CD4-positive, alpha-beta T cell (primary cell): ENCODE measurements around the gene PRKCA. TPM values are rescaled to one million over a fixed set of nuclear protein-coding genes. Genes with fewer than 3 reads are reported as not detected.

Experiments
- ATAC-seq: fragments of 200-7000 bp; cut with Tn5 transposase; one replicate; pipeline ENCODE4 v1.10.0; 2022; ENCODE audit warnings: mild to moderate bottlenecking; ENCODE audit not compliant: poor library complexity
- CTCF ChIA-PET: fragments of 350-600 bp; sonication (Branson Sonifier 250); formaldehyde crosslinking; loops from one replicate; lab custom pipeline; 2021; ENCODE audit warnings: antibody characterized with exemption, inconsistent platforms; lab: Charles Lee
- POLR2A ChIA-PET: fragments of 350-600 bp; sonication (Branson Sonifier 250); formaldehyde crosslinking; loops from one replicate; lab custom pipeline; 2021; ENCODE audit warnings: antibody characterized with exemption, inconsistent platforms; lab: Charles Lee
- DNase-seq, 14 experiments: peaks; one replicate each; pipeline ENCODE4 v3.0.0-alpha.2; 2013 to 2020; ENCODE audit warnings: mixed read lengths in 2 of 14
- H3K27ac ChIP-seq, 2 donors: one replicate each; pipeline versions ENCODE4 v1.5.1 to v1.7.0; 2013; ENCODE audit warnings: low read length in 2 of 2, low read depth in 1 of 2, mild to moderate bottlenecking in 1 of 2
- H3K27me3 ChIP-seq, 2 experiments: 1 replicate in 1 of 2; 2 replicates in 1 of 2; pipeline versions ENCODE4 v1.6.1 to v1.7.0; 2013; ENCODE audit warnings: low read length in 2 of 2, control low read depth in 1 of 2, mild to moderate bottlenecking in 1 of 2, moderate library complexity in 1 of 2; ENCODE audit not compliant: insufficient read depth in 2 of 2, control insufficient read depth in 1 of 2
- H3K36me3 ChIP-seq: one replicate; pipeline ENCODE4 v1.6.1; 2013; ENCODE audit warnings: low read length, control low read depth; ENCODE audit not compliant: insufficient read depth
- H3K4me1 ChIP-seq: one replicate; pipeline ENCODE4 v1.6.1; 2013; ENCODE audit warnings: low read length, control low read depth; ENCODE audit not compliant: insufficient read depth
- H3K4me3 ChIP-seq: one replicate; pipeline ENCODE4 v1.5.1; 2013; ENCODE audit warnings: mild to moderate bottlenecking, low read length, moderate library complexity
- H3K9me3 ChIP-seq, 2 experiments: 1 replicate in 1 of 2; 2 replicates in 1 of 2; pipeline versions ENCODE4 v1.6.1 to v1.7.0; 2013; ENCODE audit warnings: low read length in 2 of 2, mild to moderate bottlenecking in 2 of 2, control low read depth in 1 of 2, moderate library complexity in 1 of 2; ENCODE audit not compliant: control insufficient read depth in 1 of 2, insufficient read depth in 1 of 2
- H3K27ac Mint-ChIP-seq: one replicate; pipeline ENCODE4 v1.8.0; 2020; ENCODE audit warnings: mixed read lengths
- H3K27me3 Mint-ChIP-seq: one replicate; pipeline ENCODE4 v1.8.0; 2021; ENCODE audit warnings: mixed read lengths
- H3K36me3 Mint-ChIP-seq: one replicate; pipeline ENCODE4 v1.8.0; 2021; ENCODE audit warnings: low read depth, mixed read lengths
- H3K4me1 Mint-ChIP-seq: one replicate; pipeline ENCODE4 v1.8.0; 2021; ENCODE audit warnings: low read depth, mixed read lengths
- H3K4me3 Mint-ChIP-seq: one replicate; pipeline ENCODE4 v1.8.0; 2020; ENCODE audit warnings: mild to moderate bottlenecking, mixed read lengths
- H3K9me3 Mint-ChIP-seq: one replicate; pipeline ENCODE4 v1.8.0; 2020; ENCODE audit warnings: mixed read lengths
- intact Hi-C, 2 experiments: fragments of 100-400 bp; cut with DNase I in 1 of 2; cut with micrococcal nuclease in 1 of 2; formaldehyde crosslinking; loops; one replicate each; pipeline versions ENCODE4 v1.15.1 to v1.9.0; 2023 to 2025; cut with DNase I, micrococcal nuclease
- total RNA-seq, 174 experiments: library from RNA in 2 of 174; stranded (reverse) in 2 of 174; gene quantifications; one replicate each; pipeline ENCODE4 v1.2.3 and lab custom pipeline; 2021 to 2026
- TF ChIP-seq, protein P1 (sequence below): fragments of 200-600 bp; IDR thresholded peaks from one replicate; pipeline ENCODE4 v1.8.0; 2022; ENCODE audit warnings: antibody characterized with exemption, mild to moderate bottlenecking

PRKCA gene
- total RNA-seq, 2 experiments from 2014 or later: 84.8 to 88.6 TPM

DNA sequence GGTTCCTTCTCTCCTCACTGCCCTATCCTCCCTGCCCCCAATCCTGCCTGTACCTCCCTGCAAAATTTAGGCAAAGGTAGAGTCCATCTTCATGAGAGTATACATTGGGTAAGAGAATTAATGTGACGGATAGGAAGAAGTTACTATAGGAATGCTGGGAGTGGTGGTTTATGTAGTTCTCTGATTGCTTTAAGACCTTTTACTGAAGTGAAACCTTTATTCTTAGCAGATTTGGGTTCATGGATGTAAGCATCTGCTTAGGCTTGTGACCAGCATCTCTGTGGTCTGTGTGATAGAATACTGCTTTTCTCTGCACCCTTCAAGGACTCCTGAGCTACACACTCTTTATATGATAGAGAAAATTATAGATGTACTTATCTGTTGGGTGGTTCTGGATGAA is 127.3 kb downstream of the PRKCA start:
- Mint-ChIP-seq H3K36me3 (no peaks in the 10 kb centered on the region), H3K9me3 (no peaks in the 10 kb centered on the region), H3K4me1 (peaks cover 50% of the 10 kb centered on the region), H3K27me3 (no peaks in the 10 kb centered on the region), H3K4me3 (no peak overlapping the region), H3K27ac (no peak overlapping the region)
- intact Hi-C loops: loop anchor here (5.0 to 10.0 kb wide), 5 partner anchors 57 to 245 kb away; partner anchors contain the start of gene PRKCA (in 1 of the 2)
- H3K4me3 ChIP-seq: no peak overlapping the region
- ChIA-PET CTCF (no interaction called here), POLR2A (no interaction called here)
- H3K9me3 ChIP-seq: no peaks in the 10 kb centered on the region
- H3K4me1 ChIP-seq: peaks cover 45% of the 10 kb centered on the region
- TF ChIP-seq, protein P1, sequence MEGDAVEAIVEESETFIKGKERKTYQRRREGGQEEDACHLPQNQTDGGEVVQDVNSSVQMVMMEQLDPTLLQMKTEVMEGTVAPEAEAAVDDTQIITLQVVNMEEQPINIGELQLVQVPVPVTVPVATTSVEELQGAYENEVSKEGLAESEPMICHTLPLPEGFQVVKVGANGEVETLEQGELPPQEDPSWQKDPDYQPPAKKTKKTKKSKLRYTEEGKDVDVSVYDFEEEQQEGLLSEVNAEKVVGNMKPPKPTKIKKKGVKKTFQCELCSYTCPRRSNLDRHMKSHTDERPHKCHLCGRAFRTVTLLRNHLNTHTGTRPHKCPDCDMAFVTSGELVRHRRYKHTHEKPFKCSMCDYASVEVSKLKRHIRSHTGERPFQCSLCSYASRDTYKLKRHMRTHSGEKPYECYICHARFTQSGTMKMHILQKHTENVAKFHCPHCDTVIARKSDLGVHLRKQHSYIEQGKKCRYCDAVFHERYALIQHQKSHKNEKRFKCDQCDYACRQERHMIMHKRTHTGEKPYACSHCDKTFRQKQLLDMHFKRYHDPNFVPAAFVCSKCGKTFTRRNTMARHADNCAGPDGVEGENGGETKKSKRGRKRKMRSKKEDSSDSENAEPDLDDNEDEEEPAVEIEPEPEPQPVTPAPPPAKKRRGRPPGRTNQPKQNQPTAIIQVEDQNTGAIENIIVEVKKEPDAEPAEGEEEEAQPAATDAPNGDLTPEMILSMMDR: no peak
- H3K36me3 ChIP-seq: no peaks in the 10 kb centered on the region
- DNase-seq (no peak), ATAC-seq (no peak)
- H3K27me3 ChIP-seq: no peaks in the 10 kb centered on the region
- H3K27ac ChIP-seq: no peak overlapping the region

DNA sequence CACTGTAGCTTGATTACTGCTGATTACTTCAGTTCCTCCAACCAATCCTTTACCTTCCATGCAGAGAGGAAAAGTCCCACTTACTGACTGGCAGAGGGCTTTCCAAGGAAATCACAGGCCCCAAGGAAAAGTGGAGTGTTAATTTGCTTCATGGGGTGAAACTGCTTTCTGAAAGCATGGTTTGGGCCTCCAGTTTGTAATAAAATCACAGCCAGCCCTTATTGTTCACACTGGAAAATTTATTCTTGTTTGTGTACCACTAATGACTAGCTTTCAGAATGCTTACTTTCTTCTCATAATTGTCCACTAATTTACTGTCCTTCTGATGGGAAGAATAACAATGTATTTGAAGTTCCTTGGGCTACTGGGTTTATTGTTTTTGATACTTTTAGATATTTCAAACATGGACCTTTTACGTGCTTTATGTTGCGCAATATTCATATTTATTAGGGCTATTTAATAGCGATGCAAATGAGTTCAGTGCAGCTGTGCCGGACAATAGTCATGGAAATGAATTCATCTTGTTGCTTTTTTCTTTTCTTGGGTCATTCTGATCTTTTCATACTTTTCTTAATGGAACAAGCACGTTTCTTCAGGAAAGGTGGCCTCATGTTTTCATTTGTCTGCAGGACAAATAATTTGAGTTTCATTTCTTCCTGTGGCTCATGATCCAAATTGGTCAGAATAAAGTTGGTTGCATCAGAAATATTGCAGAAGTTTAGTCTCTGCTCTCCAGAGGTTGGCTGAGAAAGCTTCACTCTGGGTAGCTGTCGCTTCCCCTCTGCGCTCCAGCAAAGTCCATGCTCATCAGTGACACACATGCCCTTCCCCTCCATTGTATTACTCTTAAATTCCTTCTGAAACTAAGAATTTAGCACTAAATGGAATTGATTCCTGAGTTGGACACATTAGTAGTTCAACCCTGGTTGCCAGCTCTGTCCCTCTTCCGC is 128.7 kb downstream of the PRKCA start:
- no peaks in the 10 kb centered on the region for H3K36me3 Mint-ChIP-seq
- H3K27me3 Mint-ChIP-seq: no peaks in the 10 kb centered on the region
- Histone ChIP-seq H3K4me1 (peaks cover 45% of the 10 kb centered on the region), H3K36me3 (no peaks in the 10 kb centered on the region), H3K4me3 (no peak overlapping the region), H3K27ac (no peak overlapping the region), H3K27me3 (no peaks in the 10 kb centered on the region), H3K9me3 (no peaks in the 10 kb centered on the region)
- H3K4me3 Mint-ChIP-seq: no peak overlapping the region
- ChIA-PET POLR2A (no interaction called here), CTCF (no interaction called here)
- peak overlapping the region; percentile 6 for H3K27ac Mint-ChIP-seq
- peak in 2 of 14 experiments; percentile 38 to 51 for DNase-seq
- no peaks in the 10 kb centered on the region for H3K9me3 Mint-ChIP-seq
- no peak for ATAC-seq
- intact Hi-C loops: loop anchor here in 1 of 2 experiments (5.0 kb wide), 1 partner anchor 129 kb away; the partner anchor contains the start of gene PRKCA
- peaks cover 37% of the 10 kb centered on the region for H3K4me1 Mint-ChIP-seq
- TF ChIP-seq, protein P1: no peak

DNA sequence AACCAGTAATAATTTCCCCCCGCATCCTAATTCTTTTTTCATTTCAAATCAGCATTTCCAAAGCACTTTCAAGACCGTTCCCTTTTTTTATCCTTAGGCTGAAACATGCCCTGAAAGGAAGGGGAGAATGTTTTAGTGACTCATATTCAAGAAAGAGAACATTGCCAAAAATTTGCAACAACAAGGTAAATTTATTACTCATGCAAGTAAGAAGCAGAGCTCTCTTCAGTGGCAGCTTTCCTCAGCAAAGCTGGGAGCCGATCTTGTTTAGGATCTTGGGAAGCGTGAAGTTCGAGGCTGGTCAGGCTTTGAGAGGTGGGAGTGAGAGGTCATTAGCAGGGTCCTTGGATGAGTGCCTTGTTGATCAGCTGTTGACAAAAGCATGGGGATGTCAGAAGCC is 129.5 kb downstream of the PRKCA start:
- Histone ChIP-seq H3K4me1 (peaks cover 43% of the 10 kb centered on the region), H3K36me3 (no peaks in the 10 kb centered on the region), H3K4me3 (no peak overlapping the region), H3K27me3 (no peaks in the 10 kb centered on the region), H3K9me3 (no peaks in the 10 kb centered on the region), H3K27ac (no peak overlapping the region)
- ChIA-PET CTCF (no interaction called here), POLR2A (interaction anchor here (0.5 kb wide), 1 partner anchor 236 kb away, joined by 4 read pairs; no protein-coding TSS in a partner anchor)
- peaks cover 31% of the 10 kb centered on the region for H3K4me1 Mint-ChIP-seq
- intact Hi-C loops: loop anchor here in 1 of 2 experiments (5.0 kb wide), 1 partner anchor 130 kb away; the partner anchor contains the start of gene PRKCA
- TF ChIP-seq, protein P1: no peak
- H3K27ac Mint-ChIP-seq: no peak overlapping the region
- no peaks in the 10 kb centered on the region for H3K27me3 Mint-ChIP-seq
- no peak for DNase-seq
- no peaks in the 10 kb centered on the region for H3K9me3 Mint-ChIP-seq
- H3K36me3 Mint-ChIP-seq: no peaks in the 10 kb centered on the region
- no peak for ATAC-seq
- no peak overlapping the region for H3K4me3 Mint-ChIP-seq
